ENCODE data around the gene MYO18A. TPM values are rescaled to one million over a fixed set of nuclear protein-coding genes. Genes with fewer than 3 reads are reported as not detected.

Gene MYO18A
- total RNA-seq, 1 donor from 2014 or later, result 45.9 TPM

GRCh38 chr17:29159306-29159860 lies 20.8 kb downstream of the MYO18A start:
- H3K4me3 Mint-ChIP-seq (ENCODE audit: unreplicated experiment), result no peak overlapping the region
- H3K79me2 ChIP-seq (ENCODE audit: insufficient read depth, low read length), result no peaks in the 10 kb centered on the region
- peaks cover 50% of the 10 kb centered on the region for H3K4me1 Mint-ChIP-seq (ENCODE audit: low read depth, unreplicated experiment)
- H3K9me3 Mint-ChIP-seq (ENCODE audit: unreplicated experiment), result no peaks in the 10 kb centered on the region
- H3K36me3 Mint-ChIP-seq (ENCODE audit: low read depth, unreplicated experiment), result peaks cover 11% of the 10 kb centered on the region
- peaks cover 3% of the 10 kb centered on the region for H3K27me3 ChIP-seq (ENCODE audit: insufficient read depth, low read length)
- no peaks in the 10 kb centered on the region for H3K36me3 ChIP-seq (ENCODE audit: insufficient read depth, low read length)
- no peak overlapping the region for H2AFZ ChIP-seq (ENCODE audit: low read depth, low read length)
- no peaks in the 10 kb centered on the region for H3K9me3 ChIP-seq (ENCODE audit: insufficient read depth, low read depth, low read length)
- H3K27ac Mint-ChIP-seq (ENCODE audit: unreplicated experiment), result no peak overlapping the region
- FAIRE-seq (no peak), DNase-seq (ENCODE audit: low read depth) (no peak)
- no peak overlapping the region for H3K27ac ChIP-seq (ENCODE audit: low read depth, low read length)
- no peak for TF ChIP-seq EZH2 (IDR thresholded peaks at IDR 0.05; ENCODE audit: insufficient read depth, low read length)
- no peak for TF ChIP-seq CTCF (IDR thresholded peaks at IDR 0.05; ENCODE audit: insufficient read depth, low read depth, low read length)
- H4K20me1 ChIP-seq (ENCODE audit: insufficient read depth, low read length), result peaks cover 70% of the 10 kb centered on the region
- no peak overlapping the region for H3K4me3 ChIP-seq (ENCODE audit: insufficient read depth, low read depth, low read length)
- no peaks in the 10 kb centered on the region for H3K27me3 Mint-ChIP-seq (ENCODE audit: low read depth, unreplicated experiment)
- peaks cover 53% of the 10 kb centered on the region for H3K4me1 ChIP-seq (ENCODE audit: insufficient read depth, low read length)
- H3K9ac ChIP-seq (ENCODE audit: low read length), result no peak overlapping the region
- H3K4me2 ChIP-seq (ENCODE audit: low read length), result peak overlapping the region; percentile 75

GRCh38 chr17:29158488-29159275 lies 21.5 kb downstream of the MYO18A start:
- peaks cover 3% of the 10 kb centered on the region for H3K27me3 ChIP-seq (ENCODE audit: insufficient read depth, low read length)
- no peaks in the 10 kb centered on the region for H3K9me3 ChIP-seq (ENCODE audit: insufficient read depth, low read depth, low read length)
- peak overlapping the region; percentile 75 for H3K4me2 ChIP-seq (ENCODE audit: low read length)
- TF ChIP-seq EZH2 (IDR thresholded peaks at IDR 0.05; ENCODE audit: insufficient read depth, low read length), result no peak
- no peak for TF ChIP-seq CTCF (IDR thresholded peaks at IDR 0.05; ENCODE audit: insufficient read depth, low read depth, low read length)
- FAIRE-seq (no peak), DNase-seq (ENCODE audit: low read depth) (peak; percentile 81)
- H3K4me1 ChIP-seq (ENCODE audit: insufficient read depth, low read length), result peaks cover 56% of the 10 kb centered on the region
- peaks cover 13% of the 10 kb centered on the region for H3K36me3 Mint-ChIP-seq (ENCODE audit: low read depth, unreplicated experiment)
- H3K4me3 ChIP-seq (ENCODE audit: insufficient read depth, low read depth, low read length), result no peak overlapping the region
- H3K27ac ChIP-seq (ENCODE audit: low read depth, low read length), result no peak overlapping the region
- no peak overlapping the region for H3K9ac ChIP-seq (ENCODE audit: low read length)
- peaks cover 51% of the 10 kb centered on the region for H3K4me1 Mint-ChIP-seq (ENCODE audit: low read depth, unreplicated experiment)
- H3K27me3 Mint-ChIP-seq (ENCODE audit: low read depth, unreplicated experiment), result no peaks in the 10 kb centered on the region
- H3K9me3 Mint-ChIP-seq (ENCODE audit: unreplicated experiment), result no peaks in the 10 kb centered on the region
- no peak overlapping the region for H3K27ac Mint-ChIP-seq (ENCODE audit: unreplicated experiment)
- H4K20me1 ChIP-seq (ENCODE audit: insufficient read depth, low read length), result peaks cover 63% of the 10 kb centered on the region
- no peaks in the 10 kb centered on the region for H3K79me2 ChIP-seq (ENCODE audit: insufficient read depth, low read length)
- no peaks in the 10 kb centered on the region for H3K36me3 ChIP-seq (ENCODE audit: insufficient read depth, low read length)
- no peak overlapping the region for H2AFZ ChIP-seq (ENCODE audit: low read depth, low read length)
- H3K4me3 Mint-ChIP-seq (ENCODE audit: unreplicated experiment), result no peak overlapping the region

- Histone ChIP-seq H3K4me1 (ENCODE audit: insufficient read depth, low read length) (peaks cover 56% of the 10 kb centered on the region), H3K4me3 (ENCODE audit: insufficient read depth, low read depth, low read length) (no peak overlapping the region), H3K27ac (ENCODE audit: low read depth, low read length) (no peak overlapping the region), H3K4me2 (ENCODE audit: low read length) (peak overlapping the region; percentile 75), H4K20me1 (ENCODE audit: insufficient read depth, low read length) (peaks cover 57% of the 10 kb centered on the region), H3K9me3 (ENCODE audit: insufficient read depth, low read depth, low read length) (no peaks in the 10 kb centered on the region), H2AFZ (ENCODE audit: low read depth, low read length) (no peak overlapping the region), H3K79me2 (ENCODE audit: insufficient read depth, low read length) (no peaks in the 10 kb centered on the region), H3K27me3 (ENCODE audit: insufficient read depth, low read length) (peaks cover 3% of the 10 kb centered on the region), H3K36me3 (ENCODE audit: insufficient read depth, low read length) (no peaks in the 10 kb centered on the region), H3K9ac (ENCODE audit: low read length) (no peak overlapping the region)
- Mint-ChIP-seq H3K27me3 (ENCODE audit: low read depth, unreplicated experiment) (no peaks in the 10 kb centered on the region), H3K4me1 (ENCODE audit: low read depth, unreplicated experiment) (peaks cover 51% of the 10 kb centered on the region), H3K27ac (ENCODE audit: unreplicated experiment) (no peak overlapping the region), H3K9me3 (ENCODE audit: unreplicated experiment) (no peaks in the 10 kb centered on the region), H3K4me3 (ENCODE audit: unreplicated experiment) (no peak overlapping the region), H3K36me3 (ENCODE audit: low read depth, unreplicated experiment) (peaks cover 13% of the 10 kb centered on the region)
- TF ChIP-seq CTCF (IDR thresholded peaks at IDR 0.05; ENCODE audit: insufficient read depth, low read depth, low read length) (no peak), EZH2 (IDR thresholded peaks at IDR 0.05; ENCODE audit: insufficient read depth, low read length) (no peak)
- FAIRE-seq (no peak), DNase-seq (ENCODE audit: low read depth) (no peak)
Observed at GRCh38 chr17:29158096-29158487, 22.1 kb downstream of the MYO18A start.
